NCI-H524 treated with DMSO at 0.1 percent for 48 hours (cell line): ENCODE results near the gene CHRNE.
"Not testable (repeated sequence)": the region's sequence is repeated elsewhere in the genome, so short reads cannot be mapped to it uniquely, and the experiment has no call there.

Experiments
- DNase-seq: peaks from one replicate; lab custom pipeline; 2025; lab: John Stamatoyannopoulos, UW

Gene CHRNE

DNA sequence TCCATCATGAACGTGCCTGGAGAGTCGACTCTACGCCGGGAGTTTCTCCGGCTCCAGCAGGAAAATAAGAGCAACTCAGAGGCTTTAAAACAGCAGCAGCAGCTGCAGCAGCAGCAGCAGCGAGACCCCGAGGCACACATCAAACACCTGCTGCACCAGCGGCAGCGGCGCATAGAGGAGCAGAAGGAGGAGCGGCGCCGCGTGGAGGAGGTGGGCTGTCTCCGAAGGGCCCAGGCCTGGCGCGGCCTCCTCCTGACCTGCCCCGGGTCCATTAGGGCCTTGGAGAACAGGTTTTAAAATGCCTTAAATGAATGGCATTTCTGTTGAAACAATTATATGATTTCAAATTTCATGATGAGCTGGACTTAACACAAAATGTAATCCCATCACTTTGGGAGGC, 15.3 kb downstream of the CHRNE start:
- no peak for DNase-seq

DNA sequence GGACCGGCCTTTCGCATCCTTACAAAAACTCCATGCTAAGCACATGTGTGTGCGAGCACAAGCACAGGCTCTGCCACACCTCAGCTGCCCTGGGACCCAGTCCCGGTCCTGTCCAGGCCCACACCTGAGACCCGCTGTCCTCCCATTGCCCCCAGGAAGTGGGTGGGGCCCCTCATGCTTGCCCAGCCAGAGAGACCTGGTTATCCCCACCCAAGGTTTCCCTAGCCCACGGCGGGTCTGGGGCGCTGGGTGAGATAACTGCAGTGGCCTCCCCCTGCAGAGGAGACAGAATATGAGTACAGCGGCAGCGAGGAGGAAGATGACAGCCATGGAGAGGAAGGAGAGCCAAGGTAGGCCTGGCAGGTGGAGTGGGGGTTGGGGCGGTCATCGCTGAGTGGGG, 16.1 kb downstream of the CHRNE start:
- no peak for DNase-seq

DNA sequence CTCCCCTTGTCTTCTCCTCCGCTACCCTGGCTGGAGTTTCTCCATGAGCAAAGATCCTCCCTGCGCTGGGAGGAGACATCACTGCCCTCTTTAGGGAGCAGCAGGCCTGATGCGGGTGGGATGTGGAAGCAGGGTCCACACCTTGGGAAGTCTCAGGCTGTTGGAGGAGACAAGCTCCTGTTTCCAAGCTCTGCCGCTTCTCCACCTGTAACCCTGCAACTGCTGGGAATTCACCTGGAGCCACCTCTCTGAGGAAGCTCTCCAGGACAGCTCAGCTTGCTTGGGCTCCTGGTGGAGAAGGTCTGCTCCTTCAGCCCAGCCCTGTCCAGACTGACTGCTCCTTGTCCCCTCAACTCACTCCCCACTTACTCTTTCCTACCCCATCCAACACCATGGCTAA, 18.4 kb downstream of the CHRNE start:
- no peak for DNase-seq

DNA sequence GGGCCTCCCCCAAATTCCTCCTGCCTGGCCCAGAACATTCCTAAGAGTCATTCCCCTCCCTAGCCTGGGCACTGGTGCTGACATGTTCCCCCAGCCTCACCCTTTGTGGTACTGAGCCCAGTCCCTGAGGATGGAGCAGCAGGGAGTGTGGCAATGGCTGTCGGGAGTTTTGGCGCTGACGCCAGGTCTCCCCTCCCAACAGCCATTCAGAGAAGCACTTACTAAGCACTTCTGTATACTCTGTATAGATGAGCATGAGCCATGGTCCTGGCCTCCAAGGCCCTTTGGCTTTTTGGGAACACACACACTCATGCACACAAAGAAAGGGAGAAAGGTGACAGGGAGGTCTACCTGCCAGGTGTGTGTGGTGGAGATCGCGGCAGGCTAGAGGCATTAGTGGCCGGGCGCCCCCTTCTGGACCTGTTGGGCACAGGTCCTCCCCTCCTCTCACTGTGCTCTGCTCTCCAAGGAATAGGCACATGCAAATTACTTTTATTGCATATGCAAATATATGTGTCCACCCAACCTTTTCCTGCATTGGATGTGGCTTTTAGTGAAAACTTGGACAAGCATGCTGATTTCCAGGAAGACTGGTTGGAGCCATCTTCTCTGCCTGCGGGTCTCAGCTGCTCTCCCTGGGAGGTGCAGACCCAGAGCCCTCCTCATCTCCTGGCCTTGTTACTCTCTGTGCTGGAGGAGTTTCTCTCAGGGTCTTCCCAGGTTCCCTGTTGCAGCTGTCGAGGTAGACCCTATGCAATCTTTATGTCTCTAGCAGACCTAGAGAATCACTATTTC, 20.9 kb downstream of the CHRNE start:
- DNase-seq: no peak

DNA sequence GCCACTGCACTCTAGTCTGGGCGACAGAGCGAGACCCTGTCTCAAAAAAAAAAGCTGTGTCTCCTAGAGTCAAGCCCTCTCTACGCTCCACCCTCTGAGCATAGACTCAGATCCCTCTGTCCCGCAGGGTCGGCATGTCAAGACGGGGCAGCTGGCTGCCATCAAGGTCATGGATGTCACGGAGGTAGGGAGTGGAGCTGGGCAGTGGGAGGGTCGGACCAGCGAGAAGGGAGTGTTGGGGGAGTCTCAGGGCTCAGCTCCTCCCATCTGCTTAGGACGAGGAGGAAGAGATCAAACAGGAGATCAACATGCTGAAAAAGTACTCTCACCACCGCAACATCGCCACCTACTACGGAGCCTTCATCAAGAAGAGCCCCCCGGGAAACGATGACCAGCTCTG, 22.0 kb downstream of the CHRNE start:
- no peak for DNase-seq

DNA sequence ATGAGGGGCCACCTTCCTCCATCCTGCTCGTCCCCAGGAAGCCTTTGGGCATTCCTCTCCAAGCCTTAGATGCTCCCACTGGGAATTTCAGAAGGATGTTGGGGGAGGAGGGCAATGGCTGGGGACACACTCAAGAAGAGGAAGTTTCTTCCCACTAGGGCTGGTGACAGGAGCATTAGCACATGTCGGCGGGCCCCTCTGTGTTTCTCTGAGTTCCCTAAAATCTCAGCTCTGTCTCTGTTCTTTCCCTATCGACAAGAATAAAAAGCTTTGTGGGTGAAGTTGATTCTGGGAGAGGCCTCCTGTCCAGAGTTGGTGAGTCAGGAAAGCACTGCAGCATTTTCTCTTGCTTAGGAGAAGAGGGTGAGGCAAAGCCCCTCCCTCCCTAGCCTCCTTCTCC, 23.3 kb downstream of the CHRNE start:
- DNase-seq: no peak

DNA sequence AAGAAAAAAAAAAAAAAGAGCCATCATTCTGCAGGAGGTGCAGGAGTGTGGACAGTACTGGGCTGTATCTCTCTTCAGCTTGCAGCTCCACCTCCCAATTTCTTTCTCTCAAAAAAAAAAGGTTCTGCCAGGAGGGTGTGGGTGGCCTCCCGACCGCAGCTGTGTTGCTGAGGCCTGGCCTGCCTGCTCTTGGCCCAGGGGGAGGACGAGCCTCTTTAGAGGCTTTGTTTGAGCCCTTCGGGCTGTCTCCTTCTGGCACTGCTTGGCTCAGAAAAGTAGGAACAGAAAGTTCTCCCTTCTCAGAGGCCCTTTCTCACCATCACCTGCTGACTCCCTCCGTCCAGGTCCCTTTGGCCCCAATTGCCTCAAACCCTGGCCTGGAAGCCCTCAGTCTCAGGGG, 25.8 kb downstream of the CHRNE start:
- no peak for DNase-seq

DNA sequence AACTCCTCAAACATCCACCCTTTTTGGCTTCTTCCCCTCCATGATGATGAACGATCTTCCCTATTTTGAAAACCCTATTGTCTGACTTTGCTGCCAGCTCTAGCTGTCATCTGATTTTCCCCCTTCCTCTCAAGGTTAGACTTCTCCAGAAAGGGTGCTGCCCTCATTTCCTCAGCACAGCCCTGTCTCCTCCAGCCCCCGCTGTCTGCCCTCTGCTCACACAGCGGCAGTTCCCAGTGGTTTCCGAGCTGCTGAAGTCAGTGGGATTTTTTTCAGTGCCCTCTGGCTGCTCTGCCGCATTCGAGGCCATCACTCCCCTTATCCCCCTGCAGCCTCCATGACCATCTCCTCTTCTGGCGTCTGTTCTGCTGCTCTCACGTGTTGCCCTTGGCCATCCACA, 30.1 kb downstream of the CHRNE start:
- no peak for DNase-seq

DNA sequence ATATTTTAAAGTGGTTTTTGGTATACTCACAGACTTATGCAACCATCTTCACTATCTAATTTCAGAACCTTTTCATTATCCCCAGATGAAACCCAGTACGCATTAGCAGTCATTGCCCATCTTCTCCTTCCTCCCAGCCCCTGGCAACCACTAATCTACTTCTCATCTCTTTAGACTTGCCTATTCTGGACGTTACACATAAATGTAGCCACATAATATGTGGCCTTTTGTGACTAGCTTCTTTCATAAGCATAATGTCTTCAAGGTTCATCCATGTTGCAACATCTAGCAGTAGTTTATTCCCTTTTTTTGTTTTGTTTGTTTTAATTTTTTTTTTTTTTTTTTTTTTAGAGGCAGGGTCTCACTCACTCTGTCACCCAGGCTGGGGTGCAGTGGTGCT, 32.0 kb downstream of the CHRNE start:
- DNase-seq: no peak

DNA sequence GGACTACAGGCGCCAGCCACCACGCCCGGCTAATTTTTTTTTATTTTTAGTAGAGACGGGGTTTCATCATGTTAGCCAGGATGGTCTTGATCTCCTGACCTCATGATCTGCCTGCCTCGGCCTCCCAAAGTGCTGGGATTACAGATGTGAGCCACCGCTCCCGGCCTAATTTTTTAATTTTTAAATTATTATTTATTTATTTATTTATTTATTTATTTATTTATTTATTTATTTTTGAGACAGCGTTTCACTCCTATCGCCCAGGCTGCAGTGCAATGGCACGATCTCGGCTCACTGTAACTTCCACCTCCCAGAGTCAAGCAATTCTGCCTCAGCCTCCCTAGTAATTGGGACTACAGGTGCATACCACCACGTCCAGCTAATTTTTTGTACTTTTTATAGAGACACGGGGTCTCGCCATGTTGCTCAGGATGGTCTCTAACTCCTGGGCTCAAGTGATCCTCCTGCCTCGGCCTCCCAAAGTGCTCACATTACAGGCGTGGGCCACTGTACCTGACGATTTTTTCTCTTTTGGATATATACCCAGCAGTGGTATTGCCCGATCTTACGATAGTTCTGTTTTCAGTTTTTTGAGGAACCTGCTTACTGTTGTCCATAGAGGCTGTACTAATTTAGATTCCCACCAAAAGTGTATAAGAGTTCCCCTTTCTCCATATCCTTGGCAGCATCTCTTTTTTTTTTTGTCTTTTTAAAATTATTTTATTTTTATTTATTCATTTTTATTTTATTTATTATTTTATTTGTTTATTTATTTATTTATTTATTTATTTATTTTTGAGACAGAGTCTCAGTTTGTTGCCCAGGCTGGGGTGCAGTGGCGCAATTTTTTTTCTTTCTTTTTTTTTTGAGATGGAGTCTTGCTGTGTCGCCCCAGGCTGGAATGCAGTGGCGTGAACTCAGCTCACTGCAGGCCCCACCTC, 33.6 kb downstream of the CHRNE start:
- not testable (repeated sequence) for DNase-seq

DNA sequence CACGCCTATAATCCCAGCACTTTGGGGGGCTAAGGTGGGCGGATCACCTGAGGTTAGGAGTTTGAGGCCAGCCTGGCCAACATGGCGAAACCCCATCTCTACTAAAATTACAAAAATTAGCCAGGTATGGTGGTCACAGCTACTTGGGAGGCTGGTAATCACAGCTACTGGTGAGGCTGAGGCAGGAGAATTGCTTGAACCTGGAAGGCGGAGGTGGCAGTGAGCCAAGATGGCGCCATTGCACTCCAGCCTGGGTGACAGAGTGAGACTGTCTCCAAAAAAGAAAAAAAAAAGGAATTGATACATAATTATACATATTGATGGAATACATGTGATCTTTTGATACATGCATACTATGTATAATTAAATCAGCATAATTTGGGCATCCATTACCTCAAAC, 35.4 kb downstream of the CHRNE start:
- DNase-seq: not testable (repeated sequence)

DNA sequence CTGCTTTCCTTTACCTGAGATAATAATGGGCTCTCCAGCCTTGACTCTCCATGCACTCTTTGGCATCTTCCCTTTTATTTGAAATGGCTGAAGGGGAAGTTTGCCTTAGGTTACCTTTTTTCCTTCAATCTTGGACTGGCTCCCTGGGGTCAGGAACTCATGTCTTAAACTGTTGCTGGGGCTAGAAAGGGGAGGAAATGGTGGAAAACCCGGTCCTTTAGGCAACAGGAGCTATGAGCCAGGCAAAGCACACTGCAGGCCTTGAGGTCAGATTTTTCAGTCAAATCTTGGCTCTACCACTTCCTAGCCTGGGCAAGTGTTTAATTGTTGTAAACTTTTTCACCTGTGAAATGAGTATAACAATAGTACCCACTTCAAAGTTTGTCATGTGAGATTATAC, 39.6 kb downstream of the CHRNE start:
- no peak for DNase-seq

DNA sequence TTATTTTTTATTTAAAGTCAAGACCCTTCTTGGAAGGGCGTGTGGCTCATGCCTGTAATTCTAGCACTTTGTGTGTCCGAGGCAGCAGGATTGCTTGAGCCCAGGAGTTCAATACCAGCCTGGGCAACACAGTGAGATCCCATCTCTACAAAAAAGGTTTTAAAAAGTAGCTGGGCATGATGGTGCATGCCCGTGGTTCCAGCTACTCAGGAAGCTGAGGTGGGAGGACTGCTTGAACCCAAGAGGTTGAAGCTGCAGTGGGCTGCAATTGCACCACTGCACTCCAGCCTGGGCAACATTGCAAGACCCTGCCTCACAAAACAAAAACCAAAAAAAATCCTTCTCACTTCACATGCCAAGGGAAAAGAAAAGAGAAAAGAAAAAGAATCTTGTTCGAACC, 40.2 kb downstream of the CHRNE start:
- DNase-seq: no peak

DNA sequence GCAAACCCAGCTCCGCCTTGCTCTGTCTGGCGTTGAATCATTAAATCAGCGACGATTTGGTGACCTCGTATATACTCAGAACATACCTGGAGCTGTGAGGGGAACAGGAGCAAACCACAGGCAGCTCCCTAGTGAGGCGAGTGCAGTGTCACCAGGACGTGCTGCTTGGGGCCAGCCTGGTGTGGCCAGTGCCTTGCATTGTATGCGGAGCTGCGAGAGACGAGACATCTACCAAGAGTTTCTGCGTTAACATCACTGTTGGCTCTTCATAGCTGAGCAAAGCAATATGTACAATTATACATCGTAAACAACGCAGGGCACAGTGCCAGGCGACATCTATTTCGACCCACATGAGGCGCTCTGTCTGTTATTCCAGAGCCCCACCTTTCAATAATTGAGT, 41.8 kb downstream of the CHRNE start:
- no peak for DNase-seq

DNA sequence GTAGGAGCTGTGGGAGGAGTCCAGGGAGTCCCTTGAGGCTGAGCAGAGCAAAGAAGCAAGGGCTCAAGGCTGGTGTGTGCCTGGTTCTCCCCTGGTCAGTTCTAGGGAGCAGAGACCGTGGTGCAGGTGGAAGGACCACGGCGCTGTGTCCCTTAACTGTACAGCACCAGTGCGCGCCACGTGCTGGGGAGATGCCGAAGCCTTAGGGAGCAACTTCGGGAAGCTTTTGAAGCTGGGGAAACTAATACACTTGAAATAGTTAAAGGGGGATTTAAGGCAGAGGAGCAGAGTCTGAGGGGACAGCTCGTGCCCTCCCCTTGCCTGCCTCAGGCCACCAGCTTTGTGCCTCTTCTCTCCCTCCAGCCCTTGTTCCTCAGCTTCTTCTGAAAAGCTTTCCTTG, 42.2 kb downstream of the CHRNE start:
- no peak for DNase-seq

DNA sequence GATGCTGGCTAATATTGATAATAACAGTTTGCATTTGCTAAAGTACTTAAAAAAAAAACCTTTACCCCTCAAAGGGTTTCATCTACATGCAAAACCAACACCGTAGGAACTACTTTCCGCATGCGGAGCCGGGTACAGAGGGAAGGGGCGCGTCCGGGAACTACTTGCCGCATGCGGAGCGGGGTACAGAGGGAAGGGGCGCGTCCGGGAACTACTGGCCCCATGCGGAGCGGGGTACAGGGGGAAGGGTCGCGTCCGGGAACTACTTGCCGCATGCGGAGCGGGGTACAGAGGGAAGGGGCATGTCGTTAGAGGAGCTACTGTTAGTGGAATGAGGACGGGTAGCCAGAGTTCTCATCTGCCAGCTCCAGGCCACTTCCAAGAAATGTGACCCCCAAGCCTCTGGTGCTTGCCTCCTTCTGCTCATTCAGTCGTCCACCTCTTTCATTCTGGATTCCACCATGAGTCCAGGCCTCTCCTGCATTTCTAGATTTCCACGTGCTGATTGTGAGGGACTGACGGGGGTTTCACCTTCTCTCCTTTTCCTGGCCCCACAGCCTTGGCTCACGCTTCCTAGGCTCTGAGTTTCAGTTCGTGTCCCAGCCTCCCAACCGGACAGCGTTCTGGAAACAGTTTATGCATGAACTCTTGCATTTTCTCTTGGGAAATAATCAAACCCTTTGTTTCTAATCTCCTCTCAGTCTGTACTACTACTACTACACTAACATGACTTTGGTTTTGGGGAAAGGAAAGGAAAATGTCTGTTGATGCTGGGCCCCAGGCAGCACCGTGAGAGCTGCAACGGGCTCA, 42.9 kb downstream of the CHRNE start:
- no peak for DNase-seq

DNA sequence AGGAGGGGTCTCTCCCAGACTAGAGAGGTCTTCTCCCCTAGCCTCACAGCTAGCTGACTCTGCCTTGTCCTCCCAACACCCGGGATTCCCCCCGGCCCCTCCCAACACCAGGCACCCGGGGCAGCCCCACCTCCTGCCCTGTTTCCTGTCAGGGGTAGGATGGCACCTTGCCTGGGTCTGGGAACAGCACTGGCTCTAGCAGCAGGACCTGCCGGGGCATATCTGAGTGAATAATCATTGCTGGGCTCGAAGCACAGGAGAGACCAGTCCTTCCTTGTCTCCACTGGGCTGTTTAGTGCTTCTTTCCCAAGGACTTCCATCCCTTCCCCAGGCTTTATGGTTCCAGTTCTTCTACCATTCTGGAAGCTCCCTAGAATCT, 44.0 kb downstream of the CHRNE start:
- no peak for DNase-seq

DNA sequence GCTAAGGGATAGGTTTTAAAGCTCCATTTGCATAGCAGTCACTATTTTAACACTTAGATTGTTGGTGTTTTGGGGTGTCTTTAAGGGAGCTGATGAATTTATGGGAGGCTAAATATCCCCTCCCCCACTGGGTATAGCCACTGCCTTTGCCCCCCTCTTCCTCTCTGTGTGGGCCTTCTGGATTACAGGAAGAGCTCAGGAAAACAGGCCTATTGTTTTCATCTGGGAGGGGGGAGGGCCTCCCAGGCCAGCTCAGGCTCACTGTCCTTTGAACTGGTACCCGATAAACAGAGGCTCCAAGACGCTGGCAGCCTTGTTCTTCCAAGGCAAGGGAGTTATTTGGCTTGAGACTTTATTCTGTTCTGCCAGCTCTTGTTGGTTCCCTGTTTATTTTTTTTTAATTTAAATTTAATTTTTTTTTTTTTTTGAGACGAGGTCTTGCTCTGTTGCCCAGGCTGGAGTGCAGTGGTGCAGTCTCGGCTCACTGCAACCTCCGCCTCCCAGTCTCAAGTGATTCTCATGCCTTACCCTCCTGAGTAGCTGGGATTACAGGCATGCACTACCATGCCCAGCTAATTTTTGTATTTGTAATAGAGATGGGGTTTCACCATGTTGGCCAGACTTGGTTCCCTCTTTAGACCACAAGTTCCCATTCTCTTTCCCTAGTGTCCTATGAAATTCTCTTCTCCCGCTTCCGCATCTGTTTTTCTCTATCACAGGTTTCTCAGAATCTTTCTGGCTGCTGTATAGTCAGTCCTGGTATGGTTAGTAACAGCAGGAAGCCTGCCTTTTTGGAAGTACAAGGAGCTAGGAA, 44.6 kb downstream of the CHRNE start:
- no peak for DNase-seq

DNA sequence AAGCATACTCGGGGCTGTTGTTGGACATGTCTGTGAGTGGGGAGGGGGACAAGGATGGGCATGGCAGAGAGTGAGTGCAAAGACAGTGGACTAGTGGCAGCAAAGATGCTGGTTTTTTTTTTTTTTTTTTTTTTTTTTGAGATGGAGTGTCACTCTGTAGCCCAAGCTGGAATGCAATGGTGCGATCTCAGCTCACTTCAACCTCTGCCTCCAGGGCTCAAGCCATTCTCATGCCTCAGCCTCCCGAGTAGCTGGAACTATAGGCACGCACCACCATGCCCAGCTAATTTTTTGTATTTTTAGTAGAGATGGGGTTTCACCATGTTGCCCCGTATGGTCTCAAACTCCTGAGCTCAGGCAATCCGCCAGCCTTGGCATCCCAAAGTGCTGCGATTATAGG, 45.6 kb downstream of the CHRNE start:
- DNase-seq: not testable (repeated sequence)

DNA sequence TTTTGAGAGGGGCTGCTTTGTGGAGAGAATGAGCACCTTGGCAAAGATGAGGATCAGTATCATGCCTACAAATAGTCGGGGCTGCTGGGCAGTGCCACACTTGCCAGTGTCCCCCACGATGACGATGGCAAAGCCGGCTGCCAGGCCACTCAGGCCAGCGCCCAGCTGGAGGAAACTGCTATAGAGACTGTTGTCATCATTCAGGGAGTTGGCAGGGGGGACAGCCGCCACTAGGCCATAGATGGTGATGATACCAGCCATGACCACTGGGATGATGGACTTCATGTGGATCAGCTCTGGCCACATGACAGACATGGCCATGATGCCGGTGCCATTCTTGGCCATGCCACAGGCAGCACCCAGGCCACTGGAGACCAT, 46.0 kb downstream of the CHRNE start:
- no peak for DNase-seq

DNA sequence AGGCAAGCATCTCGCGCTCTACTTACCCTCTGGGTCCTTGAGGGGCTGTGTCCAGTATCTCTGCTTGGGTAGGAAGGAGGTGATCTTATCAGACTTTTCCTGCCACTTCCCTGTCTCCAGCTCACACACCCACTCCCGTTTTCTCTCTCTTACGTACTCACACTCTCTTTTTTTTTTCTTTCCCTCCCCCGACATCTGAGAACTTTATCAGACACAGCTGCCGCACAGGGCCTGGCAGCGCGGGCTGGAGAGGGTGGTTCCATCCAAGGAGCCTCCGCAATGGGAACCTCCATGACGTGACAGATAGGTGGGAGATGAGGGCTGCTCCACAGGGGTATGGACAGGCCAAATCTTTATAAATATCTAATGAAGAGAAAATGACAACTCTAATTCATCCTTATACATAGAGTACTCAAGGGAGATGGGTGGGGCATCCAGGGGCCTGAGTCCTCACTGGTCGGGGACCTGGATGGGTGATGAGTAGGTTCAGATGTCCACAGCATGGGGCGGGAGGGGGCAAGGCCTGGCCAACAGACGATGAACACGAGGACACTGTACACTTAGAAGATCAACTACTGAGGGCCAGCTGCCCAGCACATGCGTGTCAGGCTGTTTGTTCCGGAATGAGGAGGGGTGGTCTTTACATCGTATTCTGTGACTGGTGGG, 46.5 kb downstream of the CHRNE start:
- no peak for DNase-seq
